GM12872 (cell line): ENCODE results near the gene CD320.

ENCODE experiments used
- CTCF ChIP-seq: IDR thresholded peaks from 3 replicates; pipeline ENCODE4 v1.5.1; 2011; ENCODE audit warnings: low read depth, mild to moderate bottlenecking, low read length, moderate library complexity; ENCODE audit not compliant: insufficient read depth

CD320 gene

GRCh38 chr19:8334458-8335342 lies 26.5 kb upstream of the CD320 start:
- no peak for TF ChIP-seq CTCF

- no peak for TF ChIP-seq CTCF
Observed at GRCh38 chr19:8333767-8334457, 25.8 kb upstream of the CD320 start.

GRCh38 chr19:8332976-8333766 lies 25.0 kb upstream of the CD320 start:
- no peak for TF ChIP-seq CTCF

- no peak for TF ChIP-seq CTCF
Observed at GRCh38 chr19:8331263-8331845, 23.2 kb upstream of the CD320 start.

GRCh38 chr19:8329996-8330395 lies 21.8 kb upstream of the CD320 start:
- TF ChIP-seq CTCF = no peak

GRCh38 chr19:8325454-8325853 lies 17.3 kb upstream of the CD320 start:
- no peak for TF ChIP-seq CTCF
